IPS-NIHi7 (cell line): Measurements from ENCODE around the gene GOLGA5.
A peak's percentile ranks its signal among the peaks of the same experiment; 100 is the strongest.

Experiments used
- DNase-seq: peaks from one replicate; pipeline ENCODE4 v3.0.0; 2012; ENCODE audit warnings: mixed read lengths; ENCODE audit errors: extremely low spot score

The GOLGA5 gene

GRCh38 chr14:92880851-92881250 lies 86.7 kb downstream of the GOLGA5 start:
- peak; percentile 81 for DNase-seq

- no peak for DNase-seq
These were observed 89.0 kb downstream of the GOLGA5 start for GRCh38 chr14:92883066-92883465.

DNA sequence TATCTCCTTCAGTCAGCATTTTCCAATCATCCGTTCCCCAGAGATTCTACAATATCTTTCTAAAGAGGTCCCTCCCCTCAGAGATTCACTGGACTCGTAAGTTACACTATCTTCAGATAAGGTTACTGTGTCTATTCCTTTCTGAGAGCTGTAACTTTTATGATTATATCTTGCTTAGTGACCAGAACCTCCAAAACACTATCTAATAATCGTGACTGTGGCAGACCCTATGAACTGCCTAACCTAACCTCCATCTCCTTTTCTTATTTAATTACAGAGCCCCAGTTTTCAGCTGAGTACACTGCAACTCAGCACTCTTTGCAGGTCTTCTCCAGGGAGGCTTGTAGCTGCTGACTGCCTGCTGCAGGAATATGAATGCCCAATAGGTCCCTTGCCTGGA lies 90.3 kb downstream of the GOLGA5 start:
- DNase-seq: no peak

- no peak for DNase-seq
These were observed 91.4 kb downstream of the GOLGA5 start for GRCh38 chr14:92885279-92886061.

- no peak for DNase-seq
These were observed 92.2 kb downstream of the GOLGA5 start for GRCh38 chr14:92886337-92886736.

DNA sequence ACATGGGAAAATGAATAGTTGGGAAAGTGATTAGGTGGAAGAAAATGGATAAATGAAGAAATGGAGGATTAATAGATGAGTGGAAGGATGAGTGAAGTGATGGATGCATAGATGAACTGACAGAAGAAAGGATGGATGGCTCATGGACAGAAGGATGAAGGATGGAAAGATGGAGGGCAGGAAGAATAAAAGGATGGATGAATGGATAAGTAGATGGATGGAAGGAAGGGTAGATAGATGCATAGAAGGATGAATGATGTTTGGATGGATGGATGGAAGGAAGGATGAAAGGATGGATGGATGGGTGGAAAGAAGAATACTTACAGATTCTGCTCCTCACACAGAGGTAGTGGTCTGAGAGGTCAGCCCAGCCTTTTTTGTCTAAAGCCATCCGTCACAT lies 93.1 kb downstream of the GOLGA5 start:
- no peak for DNase-seq

- no peak for DNase-seq
These were observed 94.8 kb downstream of the GOLGA5 start for GRCh38 chr14:92888896-92889295.
